HG03457 (cell line): ENCODE results near the gene CBARP.
A peak's percentile ranks its signal among the peaks of the same experiment; 100 is the strongest.
"Not testable (repeated sequence)": the region's sequence is repeated elsewhere in the genome, so short reads cannot be mapped to it uniquely, and the experiment has no call there.

ENCODE experiments used
- ATAC-seq: cut with Tn5 transposase; IDR thresholded peaks from one replicate; pipeline ENCODE4 v1.9.1; 2021; ENCODE audit warnings: moderate number of reproducible peaks; ENCODE audit not compliant: unreplicated experiment

The CBARP gene

DNA sequence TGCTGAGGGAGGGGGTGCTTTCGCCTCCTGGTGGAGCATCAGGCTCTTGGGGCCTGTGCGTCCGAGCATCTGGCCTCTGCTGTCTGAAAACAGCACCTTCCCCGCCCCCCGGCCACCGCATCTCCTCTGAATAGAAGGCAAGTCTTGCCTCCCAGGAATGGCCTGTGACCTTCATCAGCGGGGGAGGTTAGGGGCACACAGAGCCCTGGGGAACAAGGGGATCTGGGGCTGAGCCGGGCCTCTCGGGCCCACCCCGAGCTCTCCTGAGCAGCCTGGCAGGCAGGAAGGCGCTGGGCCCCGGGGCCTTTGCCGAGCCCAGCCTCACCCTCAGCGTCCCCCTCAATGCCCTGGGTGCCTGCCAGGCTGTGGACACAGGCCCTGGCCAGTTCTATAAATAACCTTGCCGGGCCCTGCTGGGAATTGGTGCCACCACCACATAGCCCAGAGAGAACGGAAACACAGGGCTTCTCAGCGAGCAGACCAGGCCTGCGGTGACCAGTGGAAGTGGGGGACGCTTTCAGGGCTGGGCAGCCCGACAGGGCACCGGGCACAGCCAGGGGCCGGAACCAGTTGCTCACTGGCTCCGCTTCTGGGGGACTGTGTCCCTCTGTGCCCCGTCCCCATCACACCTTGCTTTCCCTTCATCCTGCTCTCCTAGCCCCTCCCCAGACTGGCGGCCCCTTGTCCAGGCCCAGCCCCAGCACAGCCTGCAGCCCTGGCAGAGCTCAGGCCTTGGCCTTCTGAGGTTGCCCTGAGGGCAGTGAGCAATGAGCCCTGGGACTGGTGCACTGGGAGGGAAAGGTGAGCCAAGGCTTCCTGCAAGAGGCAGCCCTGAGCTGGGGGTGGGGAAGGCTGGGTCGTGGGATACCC lies 22.7 kb downstream of the CBARP start:
- ATAC-seq = no peak

DNA sequence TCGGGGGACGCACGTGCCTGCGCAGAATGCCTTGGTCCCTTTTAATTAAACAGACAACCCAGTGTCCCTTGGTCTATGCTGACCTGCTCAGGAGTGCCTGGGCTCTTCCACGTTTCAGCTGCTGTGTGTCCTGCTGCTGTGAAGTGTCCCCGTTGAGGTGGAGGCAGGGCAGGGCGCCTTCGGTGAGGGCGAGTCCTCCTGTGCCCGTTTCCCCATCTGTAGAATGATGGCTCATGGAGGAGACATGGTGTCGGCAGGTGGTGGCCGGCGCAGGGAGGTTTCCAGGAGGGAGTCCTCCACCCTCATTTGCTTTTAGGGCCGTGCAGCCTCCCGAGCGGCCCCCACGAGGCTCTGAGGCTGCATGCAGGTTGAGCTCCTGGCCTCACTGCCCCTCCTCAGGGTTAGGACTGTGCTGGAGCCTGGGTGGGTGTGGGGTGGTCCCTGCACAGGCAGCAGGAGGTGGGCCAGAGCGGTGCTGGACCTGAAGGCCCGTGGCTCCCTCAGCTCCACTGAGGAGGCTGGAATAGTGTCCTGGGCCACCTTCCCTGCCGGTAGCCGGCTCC lies 23.4 kb downstream of the CBARP start:
- no peak for ATAC-seq

GRCh38 chr19:1213391-1214286 lies 24.2 kb downstream of the CBARP start:
- no peak for ATAC-seq

- ATAC-seq = no peak
Observed at GRCh38 chr19:1211494-1212234, 26.1 kb downstream of the CBARP start.

DNA sequence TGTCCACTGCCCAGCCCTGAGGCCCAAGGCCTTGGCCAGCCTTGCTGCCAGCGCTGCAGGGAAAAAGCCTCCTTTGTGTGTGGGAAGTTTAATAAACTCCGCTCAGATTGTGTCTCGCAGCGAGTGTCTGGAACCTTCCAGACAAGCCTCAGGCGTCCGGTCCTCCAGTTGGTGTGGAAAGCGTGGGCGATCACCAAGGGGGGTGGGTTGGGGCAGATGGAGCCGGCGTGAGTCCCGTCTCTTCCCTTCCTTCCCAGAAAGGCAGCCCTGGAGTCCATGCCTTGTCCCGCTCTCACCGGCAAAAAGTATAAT lies 27.6 kb downstream of the CBARP start:
- ATAC-seq = no peak

- not testable (repeated sequence) for ATAC-seq
Observed at GRCh38 chr19:1208830-1209229, 29.0 kb downstream of the CBARP start.

DNA sequence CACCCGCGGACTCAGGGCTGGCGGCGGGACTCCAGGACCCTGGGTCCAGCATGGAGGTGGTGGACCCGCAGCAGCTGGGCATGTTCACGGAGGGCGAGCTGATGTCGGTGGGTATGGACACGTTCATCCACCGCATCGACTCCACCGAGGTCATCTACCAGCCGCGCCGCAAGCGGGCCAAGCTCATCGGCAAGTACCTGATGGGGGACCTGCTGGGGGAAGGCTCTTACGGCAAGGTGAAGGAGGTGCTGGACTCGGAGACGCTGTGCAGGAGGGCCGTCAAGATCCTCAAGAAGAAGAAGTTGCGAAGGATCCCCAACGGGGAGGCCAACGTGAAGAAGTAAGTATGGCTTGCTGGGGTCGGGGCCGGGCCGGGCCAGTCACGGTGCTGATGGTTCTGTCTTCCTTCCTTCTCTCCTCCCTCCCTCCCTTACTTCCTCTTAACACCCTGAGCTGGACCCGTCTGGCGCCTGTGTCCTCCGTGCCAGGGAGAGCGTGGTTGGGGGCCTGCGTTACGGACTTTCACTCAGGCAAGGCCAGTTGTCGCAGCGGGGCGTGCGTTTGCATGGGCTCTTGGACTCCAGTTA lies 30.8 kb downstream of the CBARP start:
- no peak for ATAC-seq

- ATAC-seq = no peak
Observed at GRCh38 chr19:1206150-1206863, 31.5 kb downstream of the CBARP start.

DNA sequence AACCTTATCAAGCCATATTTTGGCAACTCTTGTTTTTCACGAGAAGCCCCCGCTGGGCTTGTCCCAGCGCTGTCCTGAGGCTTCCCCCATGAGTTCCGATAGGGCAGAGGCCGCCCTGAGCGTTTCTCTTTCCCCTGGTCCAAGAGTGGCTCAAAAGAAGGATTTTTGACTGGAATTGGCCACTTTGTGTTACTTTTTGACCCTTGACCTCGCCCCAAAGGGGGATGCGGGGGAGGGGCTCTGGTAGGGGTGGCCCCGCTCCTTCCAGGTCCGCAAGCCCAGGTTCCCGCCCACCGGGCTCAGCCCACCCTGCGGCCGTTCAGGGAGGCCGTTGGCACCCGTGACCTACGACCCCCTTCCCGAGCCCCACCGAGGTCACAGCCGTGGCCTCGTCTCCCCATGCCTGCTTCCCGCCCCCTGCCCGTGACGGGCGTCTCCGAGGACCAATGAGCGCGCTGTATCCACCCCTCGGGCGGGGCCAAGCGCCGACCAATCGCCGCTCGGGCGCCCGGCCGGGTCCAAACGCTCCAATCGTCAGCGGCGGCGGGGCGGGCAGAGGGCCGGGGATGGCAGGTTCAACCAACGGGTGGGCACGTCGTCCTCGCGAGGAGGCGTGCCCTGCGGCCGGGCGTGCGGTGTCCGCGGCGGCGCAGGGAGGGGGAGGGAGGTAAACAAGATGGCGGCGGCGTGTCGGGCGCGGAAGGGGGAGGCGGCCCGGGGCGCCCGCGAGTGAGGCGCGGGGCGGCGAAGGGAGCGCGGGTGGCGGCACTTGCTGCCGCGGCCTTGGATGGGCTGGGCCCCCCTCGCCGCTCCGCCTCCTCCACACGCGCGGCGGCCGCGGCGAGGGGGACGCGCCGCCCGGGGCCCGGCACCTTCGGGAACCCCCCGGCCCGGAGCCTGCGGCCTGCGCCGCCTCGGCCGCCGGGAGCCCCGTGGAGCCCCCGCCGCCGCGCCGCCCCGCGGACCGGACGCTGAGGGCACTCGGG lies 32.4 kb downstream of the CBARP start, which contains the start of gene STK11:
Gene STK11, plus strand, starts transcription at position 665 of the 986 bp plus-strand sequence. CDS start 1,136 bp downstream, outside the sequence.
- peak; percentile 74 for ATAC-seq

DNA sequence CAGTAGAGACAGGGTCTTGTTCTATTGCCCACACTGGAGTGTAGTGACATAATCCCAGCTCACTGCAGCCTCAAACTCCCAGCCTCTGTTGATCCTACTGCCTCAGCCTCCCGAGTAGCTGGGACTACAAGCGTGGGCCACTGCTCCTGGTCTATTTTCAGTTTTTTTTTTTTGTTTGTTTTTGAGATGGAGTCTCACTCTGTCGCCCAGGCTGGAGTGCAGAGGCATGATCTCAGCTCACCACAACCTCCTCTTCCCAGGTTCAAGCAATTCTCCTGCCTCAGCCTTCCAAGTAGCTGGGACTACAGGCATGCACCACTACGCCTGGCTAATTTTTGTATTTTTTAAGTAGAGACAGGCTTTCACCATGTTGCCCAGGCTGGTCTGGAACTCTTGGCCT lies 37.2 kb downstream of the CBARP start:
- not testable (repeated sequence) for ATAC-seq

DNA sequence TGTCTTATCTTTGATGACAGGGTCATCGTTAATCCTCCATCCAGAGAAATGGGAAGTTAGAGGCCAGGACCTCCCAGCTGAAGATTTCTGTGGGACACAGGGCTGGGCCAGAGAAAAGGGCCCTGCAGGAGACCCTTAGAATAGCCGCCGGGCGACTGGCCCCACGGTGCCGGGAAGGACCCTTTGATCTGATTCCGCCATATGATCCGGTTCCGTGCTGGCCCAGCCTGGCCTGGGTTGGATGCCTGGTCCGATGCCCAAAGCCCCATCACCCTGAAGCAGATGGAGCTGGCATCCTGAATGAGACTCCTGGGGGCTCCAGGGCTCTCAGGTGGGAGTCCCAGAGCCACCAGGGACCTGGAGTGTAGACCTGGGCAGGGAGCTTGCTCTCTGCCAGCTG lies 38.3 kb downstream of the CBARP start:
- ATAC-seq = no peak

DNA sequence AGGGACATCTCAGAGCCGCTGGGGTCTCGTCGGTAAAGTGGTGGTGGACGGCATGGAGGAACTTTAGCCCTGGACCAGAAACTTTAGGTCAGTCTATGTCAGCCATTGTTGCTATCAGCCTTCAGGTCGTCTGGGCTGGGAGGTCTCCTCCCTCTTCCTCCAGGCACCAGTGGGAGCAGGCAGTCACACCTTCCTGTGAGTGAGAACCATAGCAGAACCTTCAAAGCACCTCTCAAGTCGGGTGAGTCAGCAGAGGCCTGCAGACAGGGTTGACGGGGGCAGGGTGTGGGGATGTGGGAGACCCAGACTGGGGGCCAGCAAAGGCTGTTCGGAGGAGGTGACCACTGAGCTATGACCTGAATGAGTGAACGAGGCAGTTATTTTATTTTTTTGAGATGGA lies 48.4 kb downstream of the CBARP start:
- ATAC-seq = no peak

DNA sequence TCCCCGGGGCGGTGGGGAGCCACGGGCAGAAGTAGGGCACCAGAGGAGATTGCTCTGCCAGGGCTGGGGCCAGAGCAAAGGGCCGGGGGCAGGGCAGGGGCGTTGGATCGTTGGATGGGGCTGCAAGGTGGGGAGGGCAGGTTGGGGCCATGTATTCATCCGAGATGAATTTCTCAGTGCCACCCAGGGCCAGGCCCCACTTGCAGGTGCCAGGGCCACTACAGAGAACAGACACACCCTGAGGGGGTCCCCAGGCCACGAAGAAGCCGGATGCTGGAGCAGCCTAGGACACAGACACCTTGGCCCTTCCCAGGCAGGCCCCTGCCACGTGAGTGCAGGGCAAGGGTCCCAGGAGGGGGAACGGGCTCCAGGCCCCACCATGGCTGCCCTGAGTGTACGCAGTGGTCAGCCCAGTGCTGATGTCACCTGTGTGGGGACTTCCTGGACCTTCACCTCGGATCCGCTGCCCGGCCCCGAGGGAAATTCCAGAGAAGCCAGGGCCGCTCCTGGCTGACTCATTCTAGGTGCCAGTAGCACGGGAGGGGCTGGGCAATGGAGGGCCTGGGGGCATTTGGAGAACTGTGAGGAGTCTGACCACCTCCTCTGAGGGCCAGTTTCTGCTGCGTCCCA lies 54.1 kb downstream of the CBARP start:
- ATAC-seq = no peak

DNA sequence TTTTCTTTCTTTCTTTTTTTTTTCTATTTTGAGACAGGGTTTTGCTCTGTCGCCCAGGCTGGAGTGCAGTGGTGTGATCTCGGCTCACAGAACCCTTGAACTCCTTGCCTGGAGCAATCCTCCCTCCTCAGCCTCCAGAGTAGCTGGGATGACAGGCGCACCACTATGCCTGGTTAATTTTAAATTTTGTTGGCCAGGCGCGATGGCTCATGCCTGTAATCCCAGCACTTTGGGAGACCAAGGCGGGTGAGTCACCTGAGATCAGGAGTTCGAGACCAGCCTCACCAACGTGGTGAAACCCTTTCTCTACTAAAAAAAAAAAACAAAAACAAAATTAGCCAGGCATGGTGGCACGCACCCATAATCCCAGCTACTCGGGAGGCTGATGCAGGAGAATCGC lies 55.1 kb downstream of the CBARP start:
- ATAC-seq = no peak

DNA sequence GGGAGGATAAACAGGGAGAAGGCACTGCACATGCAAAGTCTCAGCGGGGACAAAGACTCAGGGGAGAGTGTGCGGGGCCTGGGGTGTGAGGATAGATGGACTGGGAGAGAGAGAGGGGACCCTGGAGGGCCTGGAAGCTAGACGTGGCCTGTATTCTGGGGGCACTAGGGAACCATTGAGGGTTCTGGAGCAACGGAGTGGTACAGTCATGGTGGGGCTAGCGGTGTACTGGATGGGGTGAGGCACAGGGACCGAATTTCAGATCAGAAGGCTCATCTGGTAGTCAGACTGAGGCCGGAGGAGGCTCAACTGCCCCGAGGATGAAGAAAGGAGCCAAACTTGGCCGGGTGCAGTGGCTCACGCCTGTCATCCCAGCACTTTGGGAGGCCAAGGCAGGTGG lies 55.7 kb downstream of the CBARP start:
- no peak for ATAC-seq

GRCh38 chr19:1181606-1182005 lies 56.2 kb downstream of the CBARP start:
- ATAC-seq = no peak
